ENCODE measurements around the gene MED29.

MED29 gene

GRCh38 chr19:39390751-39391437 lies at the start of gene MED29, which contains the start of gene PAF1:
TSS of gene MED29 (plus strand) at chr19:39391378. CDS start at chr19:39391423, 45 bp downstream.
TSS of gene PAF1 (minus strand) at chr19:39391106. CDS start at chr19:39390864, 242 bp downstream.
- peak; percentile 99 for DNase-seq

- DNase-seq, result peak; percentile 99
Observed at GRCh38 chr19:39341719-39342604, 49.2 kb upstream of the MED29 start, which contains the start of gene SAMD4B. TSS of gene SAMD4B (plus strand) at chr19:39342421. CDS start at chr19:39356894, 14,473 bp downstream.

- DNase-seq, result no peak
Observed at GRCh38 chr19:39342647-39343305, 48.4 kb upstream of the MED29 start.

- no peak for DNase-seq
Observed at GRCh38 chr19:39345956-39346355, 45.2 kb upstream of the MED29 start.

GRCh38 chr19:39347332-39348164 lies 43.6 kb upstream of the MED29 start:
- no peak for DNase-seq

GRCh38 chr19:39349326-39349725 lies 41.9 kb upstream of the MED29 start:
- DNase-seq, result no peak

- DNase-seq, result no peak
Observed at GRCh38 chr19:39350156-39350555, 41.0 kb upstream of the MED29 start.

- peak; percentile 49 for DNase-seq
Observed at GRCh38 chr19:39351537-39352064, 39.6 kb upstream of the MED29 start.

GRCh38 chr19:39352381-39353255 lies 38.6 kb upstream of the MED29 start:
- no peak for DNase-seq

GRCh38 chr19:39355253-39355652 lies 35.9 kb upstream of the MED29 start:
- DNase-seq, result no peak

GRCh38 chr19:39356073-39356472 lies 35.1 kb upstream of the MED29 start:
- DNase-seq, result no peak

- no peak for DNase-seq
Observed at GRCh38 chr19:39356647-39357046, 34.5 kb upstream of the MED29 start.

GRCh38 chr19:39359026-39359425 lies 32.2 kb upstream of the MED29 start:
- no peak for DNase-seq

GRCh38 chr19:39360599-39360998 lies 30.6 kb upstream of the MED29 start:
- DNase-seq, result no peak

- no peak for DNase-seq
Observed at GRCh38 chr19:39362682-39363657, 28.2 kb upstream of the MED29 start.

GRCh38 chr19:39363901-39364457 lies 27.2 kb upstream of the MED29 start:
- DNase-seq, result no peak

GRCh38 chr19:39365531-39365930 lies 25.6 kb upstream of the MED29 start:
- DNase-seq, result no peak

GRCh38 chr19:39369200-39369599 lies 22.0 kb upstream of the MED29 start:
- DNase-seq, result no peak

- DNase-seq, result no peak
Observed at GRCh38 chr19:39370735-39371134, 20.4 kb upstream of the MED29 start.
